ENCODE results near the gene IP6K1. TPM values are rescaled to one million over a fixed set of nuclear protein-coding genes. Genes with fewer than 3 reads are reported as not detected.

Gene IP6K1
- total and polyA plus RNA-seq, 12 donors = 12.3 to 73.9 (median 44.2) TPM

DNA sequence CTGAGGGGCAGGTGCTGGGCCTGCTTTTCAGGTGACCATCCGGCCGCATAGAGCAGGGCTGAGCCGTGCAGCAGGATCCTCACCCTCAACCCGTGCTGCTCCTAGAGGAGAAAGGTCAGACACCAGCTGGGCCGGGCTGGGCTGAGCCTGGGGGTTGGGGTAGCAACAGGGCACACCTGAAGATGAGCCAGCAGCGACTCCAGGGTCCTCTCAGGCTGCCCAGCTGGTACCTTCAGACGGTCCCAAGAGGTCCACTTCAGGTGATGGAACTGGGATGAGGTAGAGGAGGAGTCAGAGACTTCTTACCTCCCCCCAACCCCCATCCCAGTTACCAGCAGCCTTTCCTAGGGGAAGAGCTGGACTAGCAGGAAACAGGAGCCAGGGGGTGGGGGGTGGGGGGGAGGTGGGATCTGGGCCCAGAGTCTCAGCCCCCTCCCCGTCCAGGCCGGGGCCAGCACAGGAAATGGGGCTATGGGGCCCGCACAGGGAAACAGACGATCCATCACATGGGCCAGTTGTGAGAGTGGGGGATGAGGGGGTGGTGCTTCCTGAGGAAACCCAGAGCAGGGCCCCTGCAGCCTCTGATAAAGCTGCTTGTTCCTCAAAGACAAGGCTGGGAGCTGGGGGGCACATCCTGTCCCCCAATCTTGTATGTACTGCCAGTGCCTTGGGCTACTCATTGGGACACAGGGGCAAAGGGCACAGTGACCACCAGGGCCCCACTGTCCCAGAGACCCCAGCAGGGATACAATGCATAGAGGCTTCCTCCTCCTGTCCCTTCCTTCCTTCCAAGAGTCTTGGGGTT is 19.8 kb upstream of the IP6K1 start:
- intact Hi-C loops (cut with DNase I) = loop anchor here in 1 of 2 donors (10.0 kb wide), 1 partner anchor 99 kb away; the partner anchor contains the start of gene MST1R
- DNase-seq = peak in 6 of 7 donors; percentile 40 to 77 (median 46)
- peak overlapping the region; percentile 21 to 87 (median 43) for H3K27ac ChIP-seq
- H3K27me3 ChIP-seq = no peaks in the 10 kb centered on the region
- no peak overlapping the region for H3K4me3 ChIP-seq
- H3K4me1 ChIP-seq (replicated peaks in 1 of 2) = peaks cover 7 to 45% of the 10 kb centered on the region in 2 donors
- peaks cover 0 to 20% of the 10 kb centered on the region in 2 donors for H3K36me3 ChIP-seq (replicated peaks in 1 of 2)
- H3K9me3 ChIP-seq (replicated peaks in 1 of 3) = no peaks in the 10 kb centered on the region
- 44 to 56% (median 55%) methylated on average over 8 to 11 of the region's 11 CpGs for WGBS, 4 donors
- no peak for TF ChIP-seq POLR2A (IDR thresholded peaks at IDR 0.05)
- TF ChIP-seq, protein P1, sequence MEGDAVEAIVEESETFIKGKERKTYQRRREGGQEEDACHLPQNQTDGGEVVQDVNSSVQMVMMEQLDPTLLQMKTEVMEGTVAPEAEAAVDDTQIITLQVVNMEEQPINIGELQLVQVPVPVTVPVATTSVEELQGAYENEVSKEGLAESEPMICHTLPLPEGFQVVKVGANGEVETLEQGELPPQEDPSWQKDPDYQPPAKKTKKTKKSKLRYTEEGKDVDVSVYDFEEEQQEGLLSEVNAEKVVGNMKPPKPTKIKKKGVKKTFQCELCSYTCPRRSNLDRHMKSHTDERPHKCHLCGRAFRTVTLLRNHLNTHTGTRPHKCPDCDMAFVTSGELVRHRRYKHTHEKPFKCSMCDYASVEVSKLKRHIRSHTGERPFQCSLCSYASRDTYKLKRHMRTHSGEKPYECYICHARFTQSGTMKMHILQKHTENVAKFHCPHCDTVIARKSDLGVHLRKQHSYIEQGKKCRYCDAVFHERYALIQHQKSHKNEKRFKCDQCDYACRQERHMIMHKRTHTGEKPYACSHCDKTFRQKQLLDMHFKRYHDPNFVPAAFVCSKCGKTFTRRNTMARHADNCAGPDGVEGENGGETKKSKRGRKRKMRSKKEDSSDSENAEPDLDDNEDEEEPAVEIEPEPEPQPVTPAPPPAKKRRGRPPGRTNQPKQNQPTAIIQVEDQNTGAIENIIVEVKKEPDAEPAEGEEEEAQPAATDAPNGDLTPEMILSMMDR (IDR thresholded peaks at IDR 0.05) = no peak

DNA sequence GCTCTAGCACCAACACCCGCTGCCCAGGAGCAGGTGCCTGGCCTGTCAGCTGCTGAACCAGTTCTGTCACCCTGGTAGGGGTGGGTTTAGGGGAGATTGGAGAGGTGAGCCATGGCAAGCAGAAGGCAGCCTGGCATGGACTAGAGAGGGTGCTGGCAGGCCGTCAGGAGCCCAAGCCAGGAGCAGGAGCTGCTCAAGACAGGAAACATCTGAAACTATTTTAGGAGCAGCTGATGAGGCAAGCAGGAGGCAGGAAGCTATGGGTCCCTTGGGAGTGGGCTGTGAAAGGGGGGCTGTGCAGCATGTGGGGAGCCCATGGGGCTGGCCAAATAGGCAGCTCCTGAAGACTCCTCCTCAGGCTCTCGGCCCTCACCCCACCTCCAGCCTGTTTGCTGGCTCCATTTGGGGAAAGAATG is 19.0 kb upstream of the IP6K1 start:
- Histone ChIP-seq H3K4me3 (no peak overlapping the region), H3K9me3 (replicated peaks in 1 of 3) (no peaks in the 10 kb centered on the region), H3K27ac (peak overlapping the region; percentile 21 to 87 (median 43)), H3K4me1 (replicated peaks in 1 of 2) (peaks cover 7 to 45% of the 10 kb centered on the region in 2 donors), H3K27me3 (no peaks in the 10 kb centered on the region), H3K36me3 (replicated peaks in 1 of 2) (peaks cover 0 to 15% of the 10 kb centered on the region in 2 donors)
- peak; percentile 56 to 87 (median 61) for DNase-seq
- intact Hi-C loops (cut with DNase I) = loop anchor here in 1 of 2 donors (10.0 kb wide), 1 partner anchor 99 kb away; the partner anchor contains the start of gene MST1R
- WGBS, 4 donors = 39 to 70% (median 52%) methylated on average over 1 to 3 of the region's 3 CpGs
- no peak for TF ChIP-seq POLR2A (IDR thresholded peaks at IDR 0.05)
- TF ChIP-seq, protein P1 (IDR thresholded peaks at IDR 0.05) = no peak

DNA sequence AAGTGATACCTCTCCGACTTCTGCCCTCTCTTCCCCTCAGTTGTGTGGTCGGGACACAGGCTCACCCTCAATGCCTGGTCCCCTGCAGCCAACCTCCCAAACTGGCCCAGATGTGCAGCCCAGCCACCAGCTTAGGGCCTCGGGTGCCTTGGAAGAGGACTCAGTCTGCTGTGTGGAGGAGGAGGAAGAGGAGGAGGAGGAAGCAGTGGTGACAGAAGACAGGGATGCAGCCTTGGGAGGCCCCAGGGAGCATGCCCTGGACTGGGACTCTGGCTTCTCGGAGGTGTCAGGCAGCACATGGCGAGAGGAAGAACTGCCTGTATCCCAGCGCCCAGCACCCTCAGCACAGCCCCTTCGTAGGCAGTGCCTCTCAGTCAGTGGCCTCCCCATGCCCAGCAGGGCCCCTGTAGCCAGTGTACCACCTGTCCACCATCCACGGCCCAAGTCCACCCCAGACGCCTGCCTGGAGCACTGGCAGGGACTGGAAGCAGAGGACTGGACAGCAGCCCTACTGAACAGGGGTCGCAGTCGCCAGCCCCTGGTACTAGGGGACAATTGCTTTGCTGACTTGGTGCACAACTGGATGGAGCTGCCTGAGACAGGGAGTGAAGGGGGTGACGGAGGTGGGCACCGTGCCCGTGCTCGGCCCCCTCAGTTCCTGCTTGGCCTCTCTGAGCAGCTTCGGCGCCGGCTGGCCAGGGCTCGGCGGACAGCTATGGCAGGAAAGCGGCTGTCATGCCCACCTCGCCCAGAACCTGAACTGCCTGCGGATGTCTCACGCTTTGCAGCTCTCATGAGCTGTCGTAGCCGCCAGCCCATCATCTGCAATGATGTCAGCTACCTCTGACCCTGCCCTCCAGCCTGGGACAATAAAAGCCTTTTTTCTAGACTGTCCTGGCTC is 18.0 kb upstream of the IP6K1 start:
- peak in 1 of 7 donors; percentile 37 for DNase-seq
- Histone ChIP-seq H3K4me1 (replicated peaks in 1 of 2) (peaks cover 7 to 45% of the 10 kb centered on the region in 2 donors), H3K27me3 (no peaks in the 10 kb centered on the region), H3K9me3 (replicated peaks in 1 of 3) (no peaks in the 10 kb centered on the region), H3K27ac (peak overlapping the region in 4 of 5 donors; percentile 13 to 87 (median 72)), H3K4me3 (peak overlapping the region in 1 of 4 donors; percentile 66), H3K36me3 (replicated peaks in 1 of 2) (peaks cover 0 to 5% of the 10 kb centered on the region in 2 donors)
- WGBS, 4 donors = 55 to 68% (median 59%) methylated on average over 3 to 26 of the region's 26 CpGs
- TF ChIP-seq, protein P1 (IDR thresholded peaks at IDR 0.05) = no peak
- TF ChIP-seq POLR2A (IDR thresholded peaks at IDR 0.05) = no peak
- intact Hi-C loops (cut with DNase I) = loop anchor here in 1 of 2 donors (10.0 kb wide), 1 partner anchor 100 kb away; the partner anchor contains the start of gene MST1R
